Subcutaneous abdominal adipose tissue (tissue), 5 donors: ENCODE measurements around the gene AFF1.
"Not testable (repeated sequence)": the region's sequence is repeated elsewhere in the genome, so short reads cannot be mapped to it uniquely, and the experiment has no call there.

ENCODE experiments used
- H3K27ac ChIP-seq: one replicate; pipeline ENCODE4 v1.7.0; 2013; ENCODE audit warnings: low read depth, mild to moderate bottlenecking, inconsistent platforms, low read length, moderate library complexity
- H3K27me3 ChIP-seq, 5 donors: one replicate each; pipeline ENCODE4 v1.7.0; 2013; ENCODE audit warnings: low read length in 5 of 5, inconsistent platforms in 1 of 5; ENCODE audit not compliant: control insufficient read depth in 5 of 5, insufficient read depth in 4 of 5
- H3K36me3 ChIP-seq, 5 donors: one replicate each; pipeline ENCODE4 v1.7.0; 2013; ENCODE audit warnings: low read length in 5 of 5; ENCODE audit not compliant: control insufficient read depth in 5 of 5, insufficient read depth in 5 of 5
- H3K4me1 ChIP-seq, 5 donors: one replicate each; pipeline ENCODE4 v1.7.0; 2013; ENCODE audit warnings: low read length in 5 of 5, mild to moderate bottlenecking in 3 of 5, moderate library complexity in 1 of 5; ENCODE audit not compliant: control insufficient read depth in 5 of 5, insufficient read depth in 5 of 5
- H3K4me3 ChIP-seq, 5 donors: one replicate each; pipeline ENCODE4 v1.7.0; 2013; ENCODE audit warnings: low read length in 5 of 5, low read depth in 1 of 5
- H3K9ac ChIP-seq, 5 donors: one replicate each; pipeline ENCODE4 v1.7.0; 2013; ENCODE audit warnings: low read length in 5 of 5, mild to moderate bottlenecking in 4 of 5, moderate library complexity in 3 of 5
- H3K9me3 ChIP-seq, 5 donors: one replicate each; pipeline ENCODE4 v1.7.0; 2013; ENCODE audit warnings: low read length in 5 of 5; ENCODE audit not compliant: control insufficient read depth in 5 of 5
- donor health status: healthy.
- donor health status: healthy.
- donor health status: healthy.
- donor health status: healthy.
- donor health status: healthy.

Gene AFF1

GRCh38 chr4:87074121-87074488 lies 139.3 kb downstream of the AFF1 start:
- H3K9me3 ChIP-seq: no peaks in the 10 kb centered on the region
- no peaks in the 10 kb centered on the region for H3K27me3 ChIP-seq
- H3K9ac ChIP-seq: no peak overlapping the region
- peak overlapping the region in 4 of 5 donors; percentile 10 to 47 (median 43) for H3K4me3 ChIP-seq
- H3K4me1 ChIP-seq: peaks cover 0 to 44% (median 36%) of the 10 kb centered on the region in 5 donors
- H3K36me3 ChIP-seq: no peaks in the 10 kb centered on the region
- H3K27ac ChIP-seq: peak overlapping the region; percentile 67

- Histone ChIP-seq H3K4me1 (peaks cover 0 to 60% (median 53%) of the 10 kb centered on the region in 5 donors), H3K27ac (no peak overlapping the region), H3K4me3 (no peak overlapping the region)
These were observed 141.1 kb downstream of the AFF1 start for GRCh38 chr4:87075876-87076275.

GRCh38 chr4:87076690-87077358 lies 142.0 kb downstream of the AFF1 start:
- peaks cover 0 to 61% (median 56%) of the 10 kb centered on the region in 5 donors for H3K4me1 ChIP-seq
- H3K27ac ChIP-seq: no peak overlapping the region
- H3K27me3 ChIP-seq: no peaks in the 10 kb centered on the region
- no peak overlapping the region for H3K4me3 ChIP-seq
- no peaks in the 10 kb centered on the region for H3K9me3 ChIP-seq
- no peaks in the 10 kb centered on the region for H3K36me3 ChIP-seq
- peak overlapping the region in 1 of 5 donors; percentile 20 for H3K9ac ChIP-seq

More at GRCh38 chr4:87075876-87076275, 141.1 kb downstream of the AFF1 start:
- Histone ChIP-seq H3K9me3 (no peaks in the 10 kb centered on the region), H3K27me3 (no peaks in the 10 kb centered on the region), H3K9ac (no peak overlapping the region), H3K36me3 (no peaks in the 10 kb centered on the region)

GRCh38 chr4:87077914-87078585 lies 143.2 kb downstream of the AFF1 start:
- Histone ChIP-seq H3K27ac (peak overlapping the region; percentile 85), H3K9me3 (no peaks in the 10 kb centered on the region), H3K4me3 (no peak overlapping the region), H3K4me1 (peaks cover 0 to 65% (median 57%) of the 10 kb centered on the region in 5 donors), H3K9ac (no peak overlapping the region), H3K27me3 (no peaks in the 10 kb centered on the region), H3K36me3 (no peaks in the 10 kb centered on the region)

GRCh38 chr4:87078987-87079486 lies 144.2 kb downstream of the AFF1 start:
- H3K4me3 ChIP-seq: peak overlapping the region in 2 of 5 donors; percentile 9 to 16

GRCh38 chr4:87079967-87080366 lies 145.2 kb downstream of the AFF1 start:
- H3K27ac ChIP-seq: peak overlapping the region; percentile 85

More at GRCh38 chr4:87078987-87079486, 144.2 kb downstream of the AFF1 start:
- Histone ChIP-seq H3K27ac (peak overlapping the region; percentile 85), H3K9ac (peak overlapping the region in 3 of 5 donors; percentile 6 to 63 (median 47)), H3K27me3 (no peaks in the 10 kb centered on the region), H3K36me3 (no peaks in the 10 kb centered on the region), H3K4me1 (peaks cover 0 to 56% (median 47%) of the 10 kb centered on the region in 5 donors), H3K9me3 (no peaks in the 10 kb centered on the region)

GRCh38 chr4:87080462-87080861 lies 145.7 kb downstream of the AFF1 start:
- Histone ChIP-seq H3K27me3 (no peaks in the 10 kb centered on the region), H3K36me3 (no peaks in the 10 kb centered on the region), H3K4me3 (no peak overlapping the region), H3K9ac (no peak overlapping the region), H3K4me1 (peaks cover 0 to 51% (median 41%) of the 10 kb centered on the region in 5 donors), H3K9me3 (no peaks in the 10 kb centered on the region), H3K27ac (peak overlapping the region; percentile 85)

More at GRCh38 chr4:87079967-87080366, 145.2 kb downstream of the AFF1 start:
- H3K9me3 ChIP-seq: no peaks in the 10 kb centered on the region
- peak overlapping the region in 1 of 5 donors; percentile 25 for H3K9ac ChIP-seq
- H3K36me3 ChIP-seq: no peaks in the 10 kb centered on the region
- H3K4me1 ChIP-seq: peaks cover 0 to 51% (median 41%) of the 10 kb centered on the region in 5 donors
- H3K4me3 ChIP-seq: no peak overlapping the region
- no peaks in the 10 kb centered on the region for H3K27me3 ChIP-seq

- H3K4me3 ChIP-seq: no peak overlapping the region
- H3K27ac ChIP-seq: peak overlapping the region; percentile 85
- H3K36me3 ChIP-seq: peaks cover under 1 to 11% (median 4%) of the 10 kb centered on the region in 5 donors
- no peaks in the 10 kb centered on the region for H3K27me3 ChIP-seq
- H3K9me3 ChIP-seq: no peaks in the 10 kb centered on the region
- H3K4me1 ChIP-seq: peaks cover 0 to 51% (median 41%) of the 10 kb centered on the region in 5 donors
- no peak overlapping the region for H3K9ac ChIP-seq
These were observed 147.0 kb downstream of the AFF1 start for GRCh38 chr4:87081826-87082225.

- H3K9me3 ChIP-seq, H3K27me3 ChIP-seq, H3K4me3 ChIP-seq, H3K27ac ChIP-seq, H3K9ac ChIP-seq: not testable (repeated sequence)
- peaks cover 2 to 26% (median 24%) of the 10 kb centered on the region in 5 donors for H3K4me1 ChIP-seq
- peaks cover 6 to 17% (median 11%) of the 10 kb centered on the region in 5 donors for H3K36me3 ChIP-seq
These were observed 150.9 kb downstream of the AFF1 start for GRCh38 chr4:87085732-87086131.
